K562 (cell line): ENCODE results near the gene INHBC. TPM values are rescaled to one million over a fixed set of nuclear protein-coding genes. Genes with fewer than 3 reads are reported as not detected.

Source experiments
- C11orf30 ChIP-seq: fragments of 450-650 bp; IDR thresholded peaks from 2 replicates; pipeline ENCODE4 v1.6.1; 2016; ENCODE audit warnings: low read depth, mild to moderate bottlenecking
- CSDE1 ChIP-seq, 2 experiments: fragments of 450-650 bp; IDR thresholded peaks; 2 replicates each; pipeline ENCODE4 v1.6.1; 2016; ENCODE audit warnings: mild to moderate bottlenecking in 1 of 2
- CUX1 ChIP-seq: fragments of 200-800 bp; sonication (Bioruptor generic); IDR thresholded peaks from 2 replicates; pipeline ENCODE4 v1.6.1; 2016; ENCODE audit warnings: missing genetic modification characterization, missing compliant biosample characterization
- FOXA1 ChIP-seq: fragments of 450-650 bp; IDR thresholded peaks from 2 replicates; pipeline ENCODE4 v1.6.1; 2016; ENCODE audit warnings: mild to moderate bottlenecking, borderline replicate concordance
- HDAC8 ChIP-seq: fragments of 450-650 bp; IDR thresholded peaks from 2 replicates; pipeline ENCODE4 v1.6.1; 2016; ENCODE audit warnings: mild to moderate bottlenecking, missing genetic modification characterization, moderate library complexity, missing compliant biosample characterization
- IFI16 ChIP-seq: fragments of 250-450 bp; sonication (Bioruptor Pico); IDR thresholded peaks from 2 replicates; pipeline ENCODE4 v2.1.2; 2022; ENCODE audit warnings: mild to moderate bottlenecking, inconsistent platforms
- KDM1A ChIP-seq, 2 experiments: fragments of 450-650 bp; IDR thresholded peaks; 2 replicates each; pipeline ENCODE4 v1.6.1; 2016; ENCODE audit warnings: mild to moderate bottlenecking in 2 of 2
- MCM7 ChIP-seq, 2 experiments: fragments of 450-650 bp; IDR thresholded peaks; 2 replicates each; pipeline ENCODE4 v1.6.1; 2016 to 2018
- MECOM ChIP-seq: fragments of 250-450 bp; sonication (Bioruptor Pico); IDR thresholded peaks from 2 replicates; pipeline ENCODE4 v1.8.0; 2022; ENCODE audit warnings: inconsistent platforms
- NCOA1 ChIP-seq: fragments of 450-650 bp; IDR thresholded peaks from 2 replicates; pipeline ENCODE4 v1.6.1; 2016; ENCODE audit warnings: low read depth
- RFX5 ChIP-seq: IDR thresholded peaks from 2 replicates; pipeline ENCODE4 v1.6.1; 2011; ENCODE audit warnings: low read depth, mild to moderate bottlenecking, improper control_type of control experiment, low read length
- SMAD3 ChIP-seq: fragments of 450-650 bp; formaldehyde crosslinking; conservative IDR thresholded peaks from 2 replicates; pipeline ENCODE4 v1.4.0; 2020; ENCODE audit warnings: mild to moderate bottlenecking
- SRSF1 ChIP-seq: fragments of 200-400 bp; formaldehyde crosslinking; IDR thresholded peaks from 2 replicates; pipeline ENCODE4 v1.6.1; 2017; ENCODE audit warnings: mild to moderate bottlenecking, low read depth, low read length, moderate library complexity
- SRSF3 ChIP-seq: fragments of 200-400 bp; formaldehyde crosslinking; IDR thresholded peaks from 2 replicates; pipeline ENCODE4 v1.6.1; 2016; ENCODE audit warnings: mild to moderate bottlenecking, low read length, moderate library complexity; ENCODE audit not compliant: insufficient read depth
- SRSF9 ChIP-seq: fragments of 200-400 bp; formaldehyde crosslinking; IDR thresholded peaks from 2 replicates; pipeline ENCODE4 v1.6.1; 2017; ENCODE audit warnings: low read depth, low read length, borderline replicate concordance
- TARDBP ChIP-seq: fragments of 450-650 bp; IDR thresholded peaks from 2 replicates; pipeline ENCODE4 v1.6.1; 2016
- ZNF12 ChIP-seq: sonication (generic); formaldehyde crosslinking; IDR thresholded peaks from 2 replicates; pipeline ENCODE4 v1.4.0; 2020; ENCODE audit warnings: mild to moderate bottlenecking, missing genetic modification reagents
- ZNF174 ChIP-seq: fragments of 250-450 bp; sonication (Bioruptor Pico); IDR thresholded peaks from 2 replicates; pipeline ENCODE4 v1.4.0; 2020; ENCODE audit warnings: mild to moderate bottlenecking
- ZNF449 ChIP-seq: fragments of 250-450 bp; sonication (Bioruptor Pico); IDR thresholded peaks from 2 replicates; pipeline ENCODE4 v1.8.0; 2022; ENCODE audit warnings: moderate library complexity, mild to moderate bottlenecking, inconsistent platforms
- ZNF668 ChIP-seq: fragments of 250-450 bp; sonication (Bioruptor Pico); IDR thresholded peaks from 2 replicates; pipeline ENCODE4 v1.8.0; 2022; ENCODE audit warnings: mild to moderate bottlenecking, inconsistent platforms
- ZNF707 ChIP-seq: fragments of 250-450 bp; sonication (Bioruptor Pico); conservative IDR thresholded peaks from 2 replicates; pipeline ENCODE4 v1.8.0; 2022; ENCODE audit warnings: inconsistent platforms, mild to moderate bottlenecking, moderate library complexity
- polyA plus RNA-seq, 8 experiments: library from polyadenylated mRNA; depleted of rRNA in 4 of 8; stranded (reverse) in 5 of 8; unstranded in 3 of 8; fragments of >200 nt; fragmentation: Nextera tagmentation in 2 of 8; fragmentation: Illumina TruSeq in 1 of 8; extraction: Ambion mirVana in 2 of 8; extraction: Trizol in 1 of 8; gene quantifications; 2 replicates each; pipeline versions ENCODE4 v1.2.1 to v1.2.3, GENCODE V29; 2011 to 2014; ENCODE audit warnings: inconsistent platforms in 1 of 8, missing spikeins in 1 of 8
- total RNA-seq, 7 experiments: library from RNA; depleted of rRNA in 6 of 7; stranded (reverse); fragments of >200 nt in 6 of 7; fragmentation: Illumina TruSeq in 2 of 7; extraction: Trizol in 2 of 7; gene quantifications; 2 replicates each; pipeline versions ENCODE4 v1.2.1 to v1.2.3, GENCODE V29; 2011 to 2021; ENCODE audit warnings: low replicate concordance in 1 of 7
- TF ChIP-seq, protein P1 (sequence below): fragments of 450-650 bp; IDR thresholded peaks from 2 replicates; pipeline ENCODE4 v1.6.1; 2016; ENCODE audit warnings: mild to moderate bottlenecking

The INHBC gene
- total and polyA plus RNA-seq, 9 of the 15 experiments (the other 6 are each of a cell fraction or from before 2014, with no cell fraction given), result 0.07 to 0.24 (median 0.15) TPM; not detected in 4

GRCh38 chr12:57459055-57459749 is 24.6 kb downstream of the INHBC start (continued):
- TF ChIP-seq ZNF449 (CRISPR knock-in tag) (no peak), SRSF3 (no peak), SRSF1 (no peak), HDAC8 (tag) (no peak; the same call in 1 of the 2 replicates), ZNF174 (CRISPR knock-in tag) (no peak), ZNF12 (no peak), NCOA1 (0 out of 2 replicates have a peak, but pooled peaks have one; percentile 13), MCM7 (IDR thresholded peaks at IDR 0.05) (no peak), ZNF668 (CRISPR knock-in tag) (no peak), C11orf30 (no peak), CSDE1 (IDR thresholded peaks at IDR 0.05) (no peak), SMAD3 (CRISPR knock-in tag) (no peak), FOXA1 (no peak), IFI16 (CRISPR knock-in tag) (no peak), KDM1A (IDR thresholded peaks at IDR 0.05) (peak in 1 of 2 experiments; percentile 74; a peak in 3 of 4 replicates), MECOM (CRISPR knock-in tag) (no peak), RFX5 (no peak), TARDBP (no peak), ZNF707 (CRISPR knock-in tag) (no peak), SRSF9 (no peak), CUX1 (CRISPR knock-in tag) (no peak)
- TF ChIP-seq, protein P1, sequence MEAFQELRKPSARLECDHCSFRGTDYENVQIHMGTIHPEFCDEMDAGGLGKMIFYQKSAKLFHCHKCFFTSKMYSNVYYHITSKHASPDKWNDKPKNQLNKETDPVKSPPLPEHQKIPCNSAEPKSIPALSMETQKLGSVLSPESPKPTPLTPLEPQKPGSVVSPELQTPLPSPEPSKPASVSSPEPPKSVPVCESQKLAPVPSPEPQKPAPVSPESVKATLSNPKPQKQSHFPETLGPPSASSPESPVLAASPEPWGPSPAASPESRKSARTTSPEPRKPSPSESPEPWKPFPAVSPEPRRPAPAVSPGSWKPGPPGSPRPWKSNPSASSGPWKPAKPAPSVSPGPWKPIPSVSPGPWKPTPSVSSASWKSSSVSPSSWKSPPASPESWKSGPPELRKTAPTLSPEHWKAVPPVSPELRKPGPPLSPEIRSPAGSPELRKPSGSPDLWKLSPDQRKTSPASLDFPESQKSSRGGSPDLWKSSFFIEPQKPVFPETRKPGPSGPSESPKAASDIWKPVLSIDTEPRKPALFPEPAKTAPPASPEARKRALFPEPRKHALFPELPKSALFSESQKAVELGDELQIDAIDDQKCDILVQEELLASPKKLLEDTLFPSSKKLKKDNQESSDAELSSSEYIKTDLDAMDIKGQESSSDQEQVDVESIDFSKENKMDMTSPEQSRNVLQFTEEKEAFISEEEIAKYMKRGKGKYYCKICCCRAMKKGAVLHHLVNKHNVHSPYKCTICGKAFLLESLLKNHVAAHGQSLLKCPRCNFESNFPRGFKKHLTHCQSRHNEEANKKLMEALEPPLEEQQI, result no peak
